Suppressor macrophage (primary cell): ENCODE data around the gene FIG4.

Source experiments
- DNase-seq, 4 experiments: peaks; one replicate each; pipeline ENCODE4 v3.0.0-alpha.2; 2020 to 2022
- total RNA-seq, 17 experiments: gene quantifications; one replicate each; lab custom pipeline; 2026; ENCODE audit warnings: mixed read lengths in 6 of 17, inconsistent platforms in 3 of 17; lab: John Stamatoyannopoulos, UW

FIG4 gene
- 30.7 to 93.0 (median 66.1) reads per million in 17 experiments for total RNA-seq

DNA sequence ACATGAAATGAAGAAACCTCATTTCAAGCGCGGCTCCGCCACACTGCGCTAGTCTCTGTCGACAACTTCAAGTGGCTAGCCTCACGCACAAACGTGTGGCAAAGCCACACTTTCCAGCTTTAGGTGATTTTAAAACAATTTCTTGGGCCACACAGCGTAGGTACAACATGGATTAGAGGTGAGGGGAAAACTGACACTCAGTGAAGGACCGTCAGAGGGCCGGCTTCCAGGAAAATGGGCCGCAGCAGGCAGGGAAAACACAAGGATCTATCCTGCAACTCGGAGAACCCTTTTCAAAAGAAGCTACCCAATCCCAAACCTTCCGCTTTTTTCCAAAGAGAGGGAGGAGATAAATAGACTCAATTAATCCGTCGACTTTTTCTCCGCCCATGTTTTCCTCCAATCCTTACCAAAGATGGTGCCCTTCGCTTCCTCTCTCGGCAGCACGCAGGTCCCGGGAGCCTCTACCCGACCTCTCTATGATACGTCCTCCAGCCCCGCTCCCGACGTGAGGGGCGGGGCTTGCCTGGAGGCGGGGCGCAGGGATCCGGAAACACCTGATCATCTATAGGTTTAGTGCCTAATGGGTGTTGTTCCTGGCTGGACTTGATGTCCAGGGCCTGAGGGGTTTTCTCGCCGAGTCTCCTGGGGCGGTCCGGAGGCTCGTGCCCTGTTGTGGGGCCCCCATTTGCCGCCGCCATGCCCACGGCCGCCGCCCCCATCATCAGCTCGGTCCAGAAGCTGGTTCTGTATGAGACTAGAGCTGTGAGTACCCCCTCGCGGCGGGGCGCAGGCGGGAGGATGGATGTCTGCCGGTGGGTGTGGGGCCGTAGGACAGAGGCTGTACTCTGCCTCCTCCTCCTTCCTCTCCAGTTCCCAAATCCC, at the start of gene FIG4, which contains the start of gene AK9:
Gene FIG4, plus strand, starts transcription at position 560 of the 885 bp plus-strand sequence. Its CDS starts 140 bp downstream, at position 700.
Gene AK9, minus strand, starts transcription at position 466 of the 885 bp plus-strand sequence. CDS start 15,457 bp downstream, outside the sequence.
- DNase-seq: peak; percentile 95 to 97 (median 97)

DNA sequence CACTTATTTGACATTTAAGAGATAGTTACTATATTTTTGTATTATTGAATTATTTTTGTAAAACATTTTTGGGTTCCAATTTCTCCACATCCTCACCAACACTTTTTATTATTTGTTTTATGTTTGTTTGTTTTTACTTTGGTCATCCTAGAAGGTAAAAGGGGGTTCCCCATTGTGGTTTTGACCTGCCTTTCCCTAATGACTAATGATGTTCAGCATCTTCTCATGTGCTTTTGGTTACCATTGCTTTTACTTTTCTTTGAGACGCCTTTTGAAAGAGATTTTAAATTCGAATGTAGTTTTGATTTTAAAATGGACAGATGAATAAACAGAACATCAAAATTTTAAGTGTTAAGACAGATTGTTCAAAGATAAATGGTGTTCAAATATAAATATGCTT, 47.0 kb upstream of the FIG4 start:
- no peak for DNase-seq

DNA sequence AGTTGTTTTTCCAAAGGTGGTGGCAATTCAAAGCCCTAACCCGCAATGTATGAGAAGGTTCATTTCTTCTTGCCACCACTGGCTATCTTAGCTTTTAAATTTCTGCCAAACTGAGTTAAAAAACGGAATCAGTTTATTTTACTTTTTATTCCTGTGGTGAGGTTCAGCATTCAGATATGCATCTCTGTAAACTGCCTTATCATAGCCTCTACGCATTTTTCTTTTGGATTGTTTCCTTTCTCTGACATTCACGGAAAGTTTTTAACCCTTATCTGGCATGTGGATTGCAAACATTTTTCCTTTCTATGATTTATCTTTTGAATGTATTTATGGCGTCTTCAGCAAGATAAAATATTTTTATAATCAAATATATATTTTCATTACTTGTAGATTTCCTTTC, 37.8 kb upstream of the FIG4 start:
- no peak for DNase-seq

DNA sequence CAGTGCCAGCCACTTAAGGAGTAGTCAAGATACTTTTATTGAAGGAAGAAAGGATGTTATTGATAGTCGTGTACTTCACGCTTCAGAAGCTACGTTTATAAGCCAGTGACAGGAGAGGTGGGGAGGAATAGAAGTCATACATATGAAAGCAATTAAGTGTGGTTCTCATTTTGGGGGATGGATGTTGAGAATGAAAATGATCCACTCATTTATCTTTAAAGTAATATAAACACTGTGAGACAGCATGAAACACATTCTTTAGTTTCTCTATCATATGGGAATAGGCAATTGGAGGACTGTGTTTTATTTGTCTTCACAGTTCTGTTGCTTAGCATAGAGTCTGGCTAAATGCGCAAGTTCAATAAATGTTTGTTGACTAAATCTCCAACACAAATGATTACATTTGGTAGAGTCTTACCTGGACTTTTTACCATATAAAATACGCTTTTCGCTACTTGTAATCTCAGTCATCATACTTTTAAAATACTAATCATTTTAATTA, 35.3 kb upstream of the FIG4 start:
- DNase-seq: no peak

DNA sequence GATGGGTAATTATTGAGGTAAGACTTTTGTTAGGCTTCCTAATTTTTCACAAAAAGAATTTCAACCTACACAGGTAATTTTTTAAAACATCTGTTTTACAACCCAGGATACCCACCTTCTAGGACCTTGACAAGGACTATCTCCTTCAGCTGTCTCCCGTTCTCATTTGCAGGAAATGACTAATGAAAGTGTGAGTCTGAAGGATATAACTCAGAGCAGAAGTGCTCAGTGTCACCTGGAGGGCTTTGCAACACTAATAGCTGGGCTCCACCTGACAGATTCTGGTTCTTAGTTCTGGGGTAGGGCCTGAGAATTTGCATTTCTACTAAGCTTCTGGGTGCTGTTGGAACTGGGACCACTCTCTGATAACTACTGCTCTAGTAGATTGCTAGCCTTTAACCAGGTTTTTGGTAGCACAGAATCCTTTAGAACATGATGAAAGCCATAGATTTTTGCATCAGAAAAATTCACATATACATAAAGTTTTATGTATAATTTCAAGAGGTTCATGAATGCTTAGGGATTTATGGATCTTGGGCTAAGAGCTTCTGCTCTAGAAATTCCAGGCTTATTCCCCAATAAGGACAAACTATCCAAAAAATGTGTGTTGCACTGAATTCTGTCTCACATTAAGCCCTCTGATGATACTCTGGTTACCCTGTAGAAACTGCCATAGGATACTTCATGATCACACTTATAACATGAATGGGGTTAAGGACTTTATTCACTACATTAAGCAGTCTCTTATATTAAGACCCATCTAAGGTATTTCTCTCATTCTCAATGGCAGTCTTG, 30.4 kb upstream of the FIG4 start:
- no peak for DNase-seq

DNA sequence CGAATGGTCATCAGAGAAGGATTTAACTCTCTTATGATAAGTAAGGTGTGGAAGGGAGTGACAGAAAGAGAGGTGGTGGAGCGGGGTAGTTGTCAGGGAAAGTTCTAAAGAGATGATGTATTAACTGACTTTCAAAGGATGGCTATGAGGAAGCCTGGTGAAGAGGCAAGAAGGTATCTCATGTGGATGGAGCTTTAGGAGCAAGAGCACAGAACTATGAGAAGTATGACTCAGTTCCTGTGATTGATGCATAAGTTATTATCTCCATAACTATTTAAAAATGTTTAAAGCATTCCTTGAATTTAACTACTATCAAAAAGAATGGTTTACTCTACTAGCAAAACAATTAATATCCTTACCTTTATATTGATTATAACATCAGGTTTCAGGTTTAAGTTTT, 28.9 kb upstream of the FIG4 start:
- no peak for DNase-seq

DNA sequence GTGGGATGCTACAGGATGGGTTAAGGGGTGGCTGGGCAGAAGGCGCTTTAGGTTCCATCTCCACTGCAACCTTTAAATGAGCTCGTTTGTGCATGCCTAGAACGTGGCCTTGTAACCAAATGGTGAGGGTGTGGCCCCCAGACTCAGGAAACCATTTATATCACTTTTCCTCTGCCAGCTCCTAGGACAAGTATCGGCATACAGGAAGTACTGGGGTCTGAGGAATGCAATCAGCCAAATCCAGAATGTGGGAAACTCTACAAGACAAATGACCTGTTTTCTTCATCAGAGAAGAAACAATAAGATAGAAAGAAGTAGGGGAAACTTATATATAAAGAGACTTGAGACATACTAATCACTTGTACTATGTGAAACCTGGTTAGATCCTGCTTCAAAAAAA, 21.3 kb upstream of the FIG4 start:
- DNase-seq: no peak

DNA sequence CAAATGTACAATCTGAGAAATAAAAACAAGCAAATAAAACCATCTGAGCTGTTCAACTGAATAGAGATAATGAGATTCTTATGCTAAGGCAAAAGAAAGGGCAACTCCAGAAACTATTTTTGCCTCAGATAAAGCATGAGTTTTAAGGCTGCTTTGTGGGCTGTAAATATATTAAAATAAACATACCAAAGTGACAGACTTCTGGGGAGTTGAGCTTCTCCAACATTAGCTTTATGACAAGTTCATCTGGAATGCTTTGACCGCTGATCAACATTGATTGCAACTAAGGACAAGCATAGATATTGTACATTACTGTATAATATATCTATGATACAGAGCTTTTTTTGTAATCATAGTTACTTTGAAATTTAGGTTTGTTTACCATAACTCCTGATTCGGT, 19.4 kb upstream of the FIG4 start:
- DNase-seq: no peak

DNA sequence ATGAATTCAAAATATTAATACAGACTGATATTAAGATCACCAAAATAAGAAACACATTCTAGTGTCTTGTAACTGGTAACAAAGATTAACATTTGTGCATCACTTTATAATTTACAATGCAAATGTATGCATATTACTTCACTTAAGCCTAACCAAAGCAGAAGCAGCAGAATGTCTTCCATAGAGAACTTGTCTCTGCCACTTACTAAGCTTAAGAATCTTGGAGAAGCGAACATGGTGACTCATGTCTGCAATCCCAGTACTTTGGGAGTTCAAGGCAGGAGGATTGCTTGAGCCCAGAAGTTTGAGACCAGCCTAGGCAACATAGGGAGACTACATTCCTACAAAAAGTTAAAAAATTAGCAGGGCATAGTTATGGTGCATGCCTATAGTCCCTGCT, 18.9 kb upstream of the FIG4 start:
- no peak for DNase-seq

DNA sequence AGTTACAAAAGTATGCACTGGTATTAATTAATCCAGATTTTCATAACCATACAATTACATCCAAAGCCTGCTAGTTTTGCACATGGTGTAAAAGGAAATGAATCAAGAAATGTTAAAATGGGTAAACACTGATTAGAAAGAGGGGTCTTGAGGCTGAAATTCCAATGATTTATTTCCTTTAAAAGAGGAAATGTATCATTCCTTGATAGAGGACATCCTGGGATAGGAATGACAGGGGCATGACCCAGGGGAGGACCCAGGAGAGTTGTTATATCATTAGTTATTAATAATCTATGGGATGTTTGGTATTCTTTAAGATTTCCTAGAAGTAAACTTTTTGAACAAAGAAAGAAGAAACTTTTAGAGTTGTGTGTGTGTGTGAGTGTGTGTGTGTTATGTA, 18.3 kb upstream of the FIG4 start:
- DNase-seq: no peak

DNA sequence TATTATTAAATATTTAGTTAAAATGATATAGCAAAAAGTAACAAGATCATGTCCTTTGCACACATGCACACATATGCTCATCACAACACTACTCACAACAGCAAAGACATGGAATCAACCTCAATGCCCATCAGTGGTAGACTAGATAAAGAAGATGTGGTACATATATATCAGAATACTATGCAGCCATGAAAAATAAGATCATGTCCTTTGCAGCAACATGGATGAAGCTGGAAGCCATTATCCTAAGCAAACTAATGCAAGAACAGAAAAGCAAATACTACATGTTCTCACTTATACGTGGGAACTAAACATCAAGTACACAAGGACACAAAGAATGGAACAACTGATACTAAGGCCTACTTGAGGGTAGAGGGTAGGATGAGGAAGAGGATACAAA, 14.4 kb upstream of the FIG4 start:
- no peak for DNase-seq

DNA sequence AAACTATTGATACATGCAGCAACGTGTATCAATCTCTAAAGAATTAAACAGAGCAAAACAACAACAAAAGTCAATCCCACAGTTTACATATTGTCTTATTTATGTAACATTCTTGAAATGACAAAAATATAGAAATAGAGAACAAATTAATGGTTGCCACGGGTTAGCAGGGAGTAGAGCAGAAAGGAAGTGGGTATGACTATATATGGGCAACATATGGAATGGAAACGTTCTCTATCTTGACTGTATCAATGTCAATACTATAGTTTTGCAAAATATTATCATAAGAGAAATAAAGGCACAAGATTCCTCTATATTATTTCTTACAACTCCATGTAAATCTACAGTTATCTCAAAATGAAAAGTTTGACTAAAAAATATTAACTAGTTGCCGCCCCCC, 12.9 kb upstream of the FIG4 start:
- DNase-seq: no peak

DNA sequence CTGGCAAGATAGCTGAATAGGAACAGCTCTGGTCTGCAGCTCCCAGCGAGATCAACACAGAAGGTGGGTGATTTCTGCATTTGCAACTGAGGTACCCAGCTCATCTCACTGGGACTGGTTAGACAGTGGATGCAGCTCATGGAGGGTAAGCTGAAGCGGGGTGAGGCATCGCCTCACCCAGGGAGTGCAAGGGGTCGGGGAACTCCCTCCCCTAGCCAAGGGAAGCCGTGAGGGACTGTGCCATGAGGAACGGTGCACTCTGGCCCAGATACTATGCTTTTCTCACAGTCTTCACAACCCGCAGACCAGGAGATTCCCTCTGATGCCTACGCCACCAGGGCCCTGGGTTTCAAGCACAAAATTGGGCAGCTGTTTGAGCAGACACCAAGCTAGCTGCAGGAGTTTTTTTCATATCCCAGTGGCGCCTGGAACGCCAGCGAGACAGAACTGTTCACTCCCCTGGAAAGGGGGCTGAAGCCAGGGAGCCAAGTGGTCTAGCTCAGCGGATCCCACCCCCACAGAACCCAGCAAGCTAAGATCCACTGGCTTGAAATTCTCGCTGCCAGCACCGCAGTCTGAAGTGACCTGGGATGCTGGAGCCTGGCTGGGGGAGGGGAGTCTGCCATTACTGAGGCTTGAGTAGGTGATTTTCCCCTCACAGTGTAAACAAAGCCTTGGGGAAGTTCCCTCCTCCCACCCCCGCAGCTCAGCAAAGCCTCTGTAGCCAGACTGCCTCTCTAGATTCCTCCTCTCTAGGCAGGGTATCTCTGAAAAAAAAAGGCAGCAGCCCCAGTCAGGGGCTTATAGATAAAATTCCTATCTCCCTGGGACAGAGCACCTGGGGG, 12.2 kb upstream of the FIG4 start:
- peak in 2 of 4 experiments; percentile 24 to 48 for DNase-seq

DNA sequence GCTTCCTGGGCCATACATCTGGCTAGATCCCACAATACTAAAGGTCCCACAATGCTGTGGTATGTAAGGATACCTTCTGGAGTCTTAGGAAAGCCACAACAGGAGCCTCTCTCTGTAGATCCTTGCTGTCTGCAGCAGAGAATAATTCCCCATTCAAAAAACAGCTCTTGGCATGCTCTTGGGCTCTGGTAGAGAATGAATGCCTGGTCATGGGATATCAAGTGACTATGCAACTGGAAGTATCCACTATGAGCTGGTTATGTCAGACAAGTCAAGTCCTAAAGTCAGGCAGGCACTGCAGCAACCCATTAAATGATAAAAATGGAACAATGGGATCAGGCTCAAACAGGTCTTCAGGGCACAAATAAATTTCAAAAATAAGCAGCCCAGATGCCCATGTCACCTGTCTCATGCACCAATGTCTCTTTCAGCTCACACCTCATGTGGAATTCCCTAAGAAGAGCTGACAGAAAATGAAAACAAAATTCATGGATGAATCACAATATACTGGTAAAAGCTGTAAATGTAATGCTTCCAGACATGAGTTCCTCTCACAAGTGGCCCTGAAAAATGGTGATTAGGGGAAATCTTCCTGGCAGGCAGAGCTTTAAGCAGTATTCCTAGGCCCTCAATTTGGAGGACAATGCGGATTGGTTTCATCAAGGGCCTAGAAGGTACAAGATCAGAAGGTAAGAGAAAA, 4.4 kb upstream of the FIG4 start:
- peak; percentile 19 to 59 (median 47) for DNase-seq

DNA sequence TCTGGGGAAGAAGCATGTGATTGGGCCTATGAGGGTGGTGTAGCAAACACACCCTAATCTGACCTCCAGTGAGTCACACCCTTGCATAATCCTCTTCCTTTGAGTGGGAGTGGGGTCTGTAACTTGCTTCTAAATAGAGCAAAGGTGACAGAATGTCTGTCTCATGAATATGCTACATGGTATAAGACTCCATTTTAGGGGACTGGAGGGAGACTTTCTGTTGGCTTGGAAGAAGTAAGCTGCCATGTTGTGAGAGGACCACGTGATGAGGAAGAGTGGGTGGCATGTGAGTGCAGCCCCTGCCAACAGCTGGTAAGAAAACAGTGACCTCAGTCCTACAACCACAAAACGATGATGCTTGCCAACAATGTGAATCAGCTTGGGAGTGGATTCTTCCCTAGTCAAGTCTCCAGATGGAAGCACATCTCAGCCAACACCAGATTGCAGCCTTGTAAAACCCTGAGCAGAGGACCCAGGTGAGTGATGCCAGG, 3.8 kb upstream of the FIG4 start:
- DNase-seq: peak; percentile 69 to 94 (median 82)

DNA sequence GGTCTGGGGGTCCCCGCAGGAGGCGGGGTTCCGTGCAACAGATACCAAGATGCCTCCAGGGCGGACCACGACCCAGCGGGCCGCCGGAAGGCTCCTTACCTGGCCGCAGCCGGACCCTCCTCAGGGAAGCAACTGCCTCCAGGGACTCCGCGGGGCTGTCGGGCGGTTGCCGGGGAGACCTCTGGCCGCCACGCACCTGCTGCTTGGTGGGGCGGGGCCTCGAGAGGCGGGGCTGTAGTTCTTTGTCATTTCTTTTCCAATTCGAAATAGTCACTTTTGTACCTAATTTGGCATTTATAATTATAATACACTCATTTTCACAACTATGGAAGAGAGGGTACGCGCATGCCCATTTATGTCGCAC, 741 bp upstream of the FIG4 start:
- peak in 3 of 4 experiments; percentile 10 to 63 (median 39) for DNase-seq

DNA sequence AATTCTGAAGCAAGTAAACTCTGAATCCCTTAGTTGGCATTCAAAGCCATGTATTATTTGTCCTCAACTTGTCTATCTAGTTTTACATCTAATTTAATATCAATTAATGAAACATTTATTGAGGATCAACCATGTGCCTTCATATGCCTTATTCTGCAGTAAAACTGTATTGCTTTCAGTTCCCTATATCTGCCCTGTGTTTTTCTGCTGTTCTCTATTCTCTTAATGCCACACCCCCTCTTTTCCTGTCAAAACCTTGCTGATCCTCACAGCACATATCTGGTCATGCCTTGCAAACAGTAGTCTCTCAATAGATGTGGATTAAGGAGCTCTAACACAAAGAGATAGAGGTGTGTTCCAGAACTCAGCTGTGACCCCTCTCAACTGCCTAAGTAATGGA, 2.0 kb downstream of the FIG4 start:
- peak; percentile 13 to 67 (median 50) for DNase-seq

DNA sequence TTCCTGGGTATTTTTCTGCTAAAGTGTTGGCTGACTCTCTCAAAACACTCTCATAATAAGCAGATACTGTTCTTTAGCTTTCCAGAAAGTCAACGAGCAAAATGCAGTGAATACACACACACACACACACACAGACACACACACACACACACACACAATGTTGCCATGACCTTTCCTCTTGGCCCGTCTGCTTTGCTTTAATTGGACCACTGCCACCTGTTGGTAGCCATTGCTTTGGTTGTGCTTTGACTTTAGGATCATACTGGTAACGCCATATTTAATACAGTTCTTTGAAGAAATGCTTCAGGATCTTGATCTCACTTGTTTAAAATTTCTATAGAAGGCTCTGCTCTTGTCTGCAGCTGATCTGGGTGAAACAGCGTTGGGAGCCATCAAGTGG, 4.4 kb downstream of the FIG4 start:
- peak in 1 of 4 experiments; percentile 21 for DNase-seq

DNA sequence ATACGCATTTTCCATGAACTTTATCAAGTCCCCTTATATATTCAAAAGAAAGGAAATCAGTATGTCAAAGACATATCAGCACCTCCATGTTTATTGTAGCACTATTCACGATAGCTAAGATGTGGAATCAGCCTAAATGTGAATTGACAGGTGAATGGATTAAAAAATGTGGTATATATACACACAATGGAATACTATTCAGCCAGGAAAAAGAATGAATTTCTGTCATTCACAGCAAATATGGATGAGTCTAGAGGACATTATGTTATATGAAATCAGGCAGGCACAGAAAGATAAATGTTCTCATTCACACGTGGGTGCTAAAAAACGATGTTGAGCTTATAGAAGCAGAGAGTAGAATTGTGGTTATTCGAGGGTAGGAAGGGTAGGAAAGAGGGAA, 5.3 kb downstream of the FIG4 start:
- no peak for DNase-seq

DNA sequence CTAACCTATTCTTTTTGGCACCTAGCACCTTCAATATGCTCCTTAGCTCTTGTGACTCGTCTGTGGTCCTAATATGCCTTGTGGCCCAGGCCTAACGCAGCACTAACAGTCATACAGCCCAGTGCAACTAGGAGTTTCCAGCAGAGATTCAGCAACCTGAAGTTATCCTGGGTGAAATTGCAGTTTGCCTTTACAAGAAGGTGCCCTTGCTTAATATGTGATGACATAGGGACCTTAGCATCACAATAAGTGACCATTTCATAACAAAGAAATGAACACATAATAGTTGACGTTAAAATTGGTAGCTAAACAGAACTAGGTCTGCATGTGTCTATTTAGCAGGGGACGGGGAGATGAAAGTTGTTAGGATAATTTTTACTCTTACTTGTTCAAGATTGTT, 10.1 kb downstream of the FIG4 start:
- DNase-seq: peak in 2 of 4 experiments; percentile 20 to 46

DNA sequence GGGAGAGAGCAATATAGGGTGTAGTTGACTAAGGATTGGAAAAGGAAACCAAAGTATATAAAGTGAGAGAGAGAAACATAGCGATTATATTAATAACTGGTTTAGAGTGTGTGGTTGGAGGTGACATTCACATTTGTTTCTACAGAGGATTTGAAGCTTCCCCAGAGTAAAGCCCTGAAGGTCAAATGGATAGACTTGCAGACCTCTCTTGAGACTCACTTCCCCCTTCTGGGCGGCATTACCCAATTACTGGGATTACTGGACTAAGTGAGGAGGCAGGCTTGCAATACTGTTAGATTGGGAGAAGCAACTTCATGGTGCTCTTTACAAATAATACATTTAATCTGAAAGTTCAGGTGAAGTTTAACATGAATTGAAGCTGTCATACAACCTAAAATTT, 10.7 kb downstream of the FIG4 start:
- DNase-seq: peak; percentile 73 to 88 (median 81)
